ENCODE results near the gene TUBA1B. TPM values are rescaled to one million over a fixed set of nuclear protein-coding genes. Genes with fewer than 3 reads are reported as not detected.
A peak's percentile ranks its signal among the peaks of the same experiment; 100 is the strongest.

The TUBA1B gene
- total and polyA plus RNA-seq, 2 of the 13 experiments (the other 11 are each of a cell fraction or from before 2014, with no cell fraction given): 1,275 to 1,353 TPM

DNA sequence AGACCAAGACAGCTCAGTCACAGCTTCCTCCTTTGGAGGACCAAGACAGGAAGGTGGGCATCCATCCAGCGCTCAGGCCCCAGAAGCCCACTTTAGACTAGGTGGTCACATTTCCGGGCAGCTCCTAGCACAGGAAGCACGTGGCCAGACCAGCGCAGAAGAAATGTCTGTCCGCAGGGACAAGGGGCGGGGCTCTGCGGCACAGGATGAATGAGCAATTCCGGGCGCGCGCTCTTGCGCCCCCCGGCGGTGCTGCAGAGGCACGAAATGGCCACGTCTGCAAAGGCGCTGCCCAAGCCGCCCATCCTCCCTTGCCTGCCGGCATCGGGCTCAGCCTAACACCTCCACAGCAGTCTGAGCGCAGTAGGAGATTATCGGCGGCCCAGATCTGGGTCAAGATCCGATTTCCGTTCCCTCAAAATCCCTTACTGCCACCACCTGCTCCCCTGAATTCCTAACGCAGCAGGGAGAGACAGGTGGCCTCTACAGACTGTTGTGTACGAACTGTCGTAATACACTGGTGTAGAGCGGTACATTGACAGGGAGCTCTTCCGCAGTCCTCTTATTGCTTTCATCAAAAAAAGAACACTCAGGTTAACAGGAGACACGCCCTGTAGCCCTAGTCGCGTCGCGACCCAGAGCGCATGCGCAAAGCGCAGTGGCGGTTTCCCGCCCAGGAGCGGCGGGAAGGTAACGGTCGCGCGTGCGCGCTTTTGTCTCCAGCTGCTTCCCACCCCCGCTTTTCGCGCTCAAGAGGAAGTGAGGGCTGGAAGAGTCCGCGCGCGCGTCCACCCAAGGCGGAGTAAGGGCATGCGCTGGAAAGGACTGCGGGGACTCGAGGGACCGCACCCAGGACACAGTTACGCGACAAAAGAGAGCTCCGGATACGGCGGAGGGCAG, 794 bp downstream of the TUBA1B start (continued):
- TF ChIP-seq, protein P1, sequence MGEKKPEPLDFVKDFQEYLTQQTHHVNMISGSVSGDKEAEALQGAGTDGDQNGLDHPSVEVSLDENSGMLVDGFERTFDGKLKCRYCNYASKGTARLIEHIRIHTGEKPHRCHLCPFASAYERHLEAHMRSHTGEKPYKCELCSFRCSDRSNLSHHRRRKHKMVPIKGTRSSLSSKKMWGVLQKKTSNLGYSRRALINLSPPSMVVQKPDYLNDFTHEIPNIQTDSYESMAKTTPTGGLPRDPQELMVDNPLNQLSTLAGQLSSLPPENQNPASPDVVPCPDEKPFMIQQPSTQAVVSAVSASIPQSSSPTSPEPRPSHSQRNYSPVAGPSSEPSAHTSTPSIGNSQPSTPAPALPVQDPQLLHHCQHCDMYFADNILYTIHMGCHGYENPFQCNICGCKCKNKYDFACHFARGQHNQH (CRISPR knock-in tag; IDR thresholded peaks at IDR 0.05): peak; percentile 77; the same call in 1 of the 2 replicates
- TF ChIP-seq ZNF343 (CRISPR knock-in tag; IDR thresholded peaks at IDR 0.05) (no peak), ZNF567 (CRISPR knock-in tag; IDR thresholded peaks at IDR 0.05; ENCODE audit: borderline replicate concordance) (peak; percentile 22; the same call in 1 of the 2 replicates), SP5 (CRISPR knock-in tag; IDR thresholded peaks at IDR 0.05; ENCODE audit: borderline replicate concordance, low read depth) (peak; percentile 89), DMTF1 (CRISPR knock-in tag; IDR thresholded peaks at IDR 0.05) (no peak), STAT6 (CRISPR knock-in tag; IDR thresholded peaks at IDR 0.05; ENCODE audit: borderline replicate concordance) (no peak), EP300 (IDR thresholded peaks at IDR 0.05; ENCODE audit: low read depth in 2 of 2, low read length in 2 of 2) (peak in 1 of 2 experiments; percentile 65; a peak in 1 of 4 replicates), EP300 (CRISPR knock-in tag; IDR thresholded peaks at IDR 0.05; ENCODE audit: borderline replicate concordance) (no peak; the same call in 1 of the 2 replicates), ZNF264 (CRISPR knock-in tag; IDR thresholded peaks at IDR 0.05) (peak; percentile 65; the same call in 1 of the 2 replicates), ATAD3A (CRISPR knock-in tag; IDR thresholded peaks at IDR 0.05) (no peak), ZNF549 (CRISPR knock-in tag; IDR thresholded peaks at IDR 0.05) (no peak), ARNT (IDR thresholded peaks at IDR 0.05) (no peak), ZNF468 (CRISPR knock-in tag; IDR thresholded peaks at IDR 0.05) (0 out of 2 replicates have a peak, but pooled peaks have one; percentile 26), RAD21 (CRISPR knock-in tag; IDR thresholded peaks at IDR 0.05) (peak; percentile 76), ZNF235 (CRISPR knock-in tag; IDR thresholded peaks at IDR 0.05; ENCODE audit: borderline replicate concordance) (peak; percentile 23; the same call in 1 of the 2 replicates), ZNF883 (CRISPR knock-in tag; IDR thresholded peaks at IDR 0.05; ENCODE audit: not compliant biosample characterization) (peak; percentile 70)
- TF ChIP-seq, protein P2, sequence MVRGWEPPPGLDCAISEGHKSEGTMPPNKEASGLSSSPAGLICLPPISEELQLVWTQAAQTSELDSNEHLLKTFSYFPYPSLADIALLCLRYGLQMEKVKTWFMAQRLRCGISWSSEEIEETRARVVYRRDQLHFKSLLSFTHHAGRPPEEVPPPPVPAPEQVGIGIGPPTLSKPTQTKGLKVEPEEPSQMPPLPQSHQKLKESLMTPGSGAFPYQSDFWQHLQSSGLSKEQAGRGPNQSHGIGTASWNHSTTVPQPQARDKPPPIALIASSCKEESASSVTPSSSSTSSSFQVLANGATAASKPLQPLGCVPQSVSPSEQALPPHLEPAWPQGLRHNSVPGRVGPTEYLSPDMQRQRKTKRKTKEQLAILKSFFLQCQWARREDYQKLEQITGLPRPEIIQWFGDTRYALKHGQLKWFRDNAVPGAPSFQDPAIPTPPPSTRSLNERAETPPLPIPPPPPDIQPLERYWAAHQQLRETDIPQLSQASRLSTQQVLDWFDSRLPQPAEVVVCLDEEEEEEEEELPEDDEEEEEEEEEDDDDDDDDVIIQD (CRISPR knock-in tag; IDR thresholded peaks at IDR 0.05; ENCODE audit: low read depth): no peak
- TF ChIP-seq, protein P3, sequence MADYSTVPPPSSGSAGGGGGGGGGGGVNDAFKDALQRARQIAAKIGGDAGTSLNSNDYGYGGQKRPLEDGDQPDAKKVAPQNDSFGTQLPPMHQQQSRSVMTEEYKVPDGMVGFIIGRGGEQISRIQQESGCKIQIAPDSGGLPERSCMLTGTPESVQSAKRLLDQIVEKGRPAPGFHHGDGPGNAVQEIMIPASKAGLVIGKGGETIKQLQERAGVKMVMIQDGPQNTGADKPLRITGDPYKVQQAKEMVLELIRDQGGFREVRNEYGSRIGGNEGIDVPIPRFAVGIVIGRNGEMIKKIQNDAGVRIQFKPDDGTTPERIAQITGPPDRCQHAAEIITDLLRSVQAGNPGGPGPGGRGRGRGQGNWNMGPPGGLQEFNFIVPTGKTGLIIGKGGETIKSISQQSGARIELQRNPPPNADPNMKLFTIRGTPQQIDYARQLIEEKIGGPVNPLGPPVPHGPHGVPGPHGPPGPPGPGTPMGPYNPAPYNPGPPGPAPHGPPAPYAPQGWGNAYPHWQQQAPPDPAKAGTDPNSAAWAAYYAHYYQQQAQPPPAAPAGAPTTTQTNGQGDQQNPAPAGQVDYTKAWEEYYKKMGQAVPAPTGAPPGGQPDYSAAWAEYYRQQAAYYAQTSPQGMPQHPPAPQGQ (CRISPR knock-in tag; IDR thresholded peaks at IDR 0.05; ENCODE audit: borderline replicate concordance): 0 out of 2 replicates have a peak, but pooled peaks have one; percentile 18
